Activated CD8-positive, alpha-beta memory T cell treated with anti-CD3 and anti-CD28 coated beads for 1 hour (primary cell): ENCODE data around the gene CDC25B.

Experiments
- DNase-seq, 2 donors: peaks; one replicate each; pipeline ENCODE4 v3.0.0-alpha.2; 2020; ENCODE audit warnings: low read depth in 1 of 2; ENCODE audit errors: extremely low read depth in 1 of 2

The CDC25B gene

DNA sequence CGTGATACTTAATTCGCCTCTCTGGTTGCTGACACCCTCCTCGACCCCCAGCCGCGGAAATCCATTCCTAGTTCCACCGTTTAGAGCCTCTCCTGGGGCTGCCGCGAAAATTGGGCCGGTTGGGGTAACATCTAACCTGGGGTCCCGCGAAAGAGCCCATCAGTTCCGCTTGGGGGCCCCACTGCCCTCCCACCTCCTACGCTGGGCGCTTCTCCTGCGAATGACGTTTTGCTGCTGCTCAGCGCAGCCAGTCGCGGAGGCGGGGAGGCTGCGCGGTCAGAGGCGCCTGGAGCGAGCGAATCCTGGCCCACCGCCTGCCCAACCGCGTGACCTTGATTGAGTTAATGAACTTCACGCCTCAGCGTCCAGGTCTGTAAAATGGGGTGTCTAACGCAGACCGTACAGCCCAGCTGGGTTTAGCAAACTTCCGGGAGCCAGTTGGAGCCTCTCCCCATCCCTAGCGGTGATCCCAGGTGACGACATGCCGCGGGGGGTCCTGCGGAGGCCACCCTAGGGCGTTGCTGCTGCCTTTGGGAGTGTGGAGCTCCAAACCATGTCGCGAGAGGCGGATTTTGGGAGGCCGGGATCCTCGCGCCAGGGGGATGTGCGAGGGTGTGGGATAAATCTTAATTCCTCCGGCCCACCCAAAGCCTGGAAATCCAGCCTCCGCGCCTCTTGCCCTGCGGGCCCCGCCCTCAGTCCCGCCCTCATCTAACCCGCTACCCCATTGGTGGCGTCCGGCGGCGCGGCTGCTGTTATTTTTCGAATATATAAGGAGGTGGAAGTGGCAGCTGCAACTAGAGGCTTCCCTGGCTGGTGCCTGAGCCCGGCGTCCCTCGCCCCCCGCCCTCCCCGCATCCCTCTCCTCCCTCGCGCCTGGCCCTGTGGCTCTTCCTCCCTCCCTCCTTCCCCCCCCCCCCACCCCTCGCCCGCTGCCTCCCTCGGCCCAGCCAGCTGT, at the start of gene CDC25B:
CDC25B (plus strand) TSS at position 800 of the 958 bp plus-strand sequence. CDS start 222 bp downstream, outside the sequence.
- DNase-seq: peak; percentile 73 to 87

DNA sequence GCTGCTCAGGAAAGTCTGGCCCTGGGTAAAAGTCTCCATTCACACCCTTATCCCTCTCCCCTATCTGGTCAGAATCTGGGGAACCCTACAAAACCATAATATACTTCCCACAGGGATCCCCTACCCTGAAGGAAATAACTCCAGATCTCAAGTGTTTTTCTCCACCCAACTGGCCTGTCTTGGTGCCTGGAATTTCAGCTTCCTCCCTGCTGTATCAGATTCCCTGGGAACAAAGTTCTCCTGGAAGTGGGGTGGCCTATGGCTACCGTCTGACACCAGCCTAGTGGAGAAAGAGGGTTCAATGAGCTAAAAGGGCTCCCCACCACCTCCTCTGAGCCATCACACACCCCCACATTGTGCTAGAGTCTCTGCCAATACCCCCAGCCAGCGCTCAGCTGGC, 48.6 kb upstream of the CDC25B start:
- no peak for DNase-seq

DNA sequence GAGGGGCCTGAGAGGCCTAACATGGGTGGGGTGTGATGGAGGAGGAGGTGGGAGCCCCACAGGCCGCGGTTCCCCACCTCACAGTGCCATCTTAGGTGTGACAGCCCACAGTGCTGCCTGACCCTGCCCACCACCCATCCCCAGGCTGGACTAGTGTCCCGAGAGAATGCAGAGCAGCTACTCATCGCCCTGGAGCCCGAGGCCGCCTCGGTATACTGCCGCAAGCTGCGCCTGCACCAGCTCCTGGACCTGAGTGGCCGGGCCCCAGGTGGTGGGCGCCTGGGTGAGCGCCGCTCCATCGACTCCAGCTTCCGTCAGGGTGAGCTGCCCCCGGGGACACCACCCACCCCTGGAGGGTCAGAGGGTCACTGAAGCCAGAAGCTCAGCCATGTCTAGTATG, 48.0 kb upstream of the CDC25B start:
- DNase-seq: no peak

DNA sequence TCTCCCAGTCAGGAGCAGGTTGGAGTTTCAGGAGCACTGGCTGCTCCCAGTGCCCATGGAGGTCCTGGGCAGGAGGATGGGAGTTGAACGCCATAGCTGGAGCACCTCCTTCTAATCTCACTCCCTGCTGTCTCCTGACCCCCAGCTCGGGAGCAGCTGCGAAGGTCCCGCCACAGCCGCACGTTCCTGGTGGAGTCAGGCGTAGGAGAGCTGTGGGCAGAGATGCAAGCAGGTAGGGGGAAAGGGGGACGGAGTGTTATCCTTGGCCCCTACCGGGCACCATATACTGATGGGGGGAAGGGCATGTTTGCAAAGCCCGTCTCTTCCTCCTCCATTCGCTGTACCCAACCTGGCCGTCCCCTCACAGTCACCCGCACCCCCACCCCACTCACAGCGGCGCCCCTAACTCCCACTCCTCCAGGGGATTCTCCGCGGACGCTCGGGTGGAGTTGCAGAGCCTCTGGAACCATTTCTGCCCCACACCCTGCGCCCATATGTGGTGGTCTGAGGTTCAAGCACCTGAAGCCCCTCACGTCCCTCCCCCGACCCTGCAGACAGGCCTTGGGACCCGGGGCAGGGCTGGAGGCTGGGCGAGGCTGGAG, 46.9 kb upstream of the CDC25B start:
- no peak for DNase-seq

DNA sequence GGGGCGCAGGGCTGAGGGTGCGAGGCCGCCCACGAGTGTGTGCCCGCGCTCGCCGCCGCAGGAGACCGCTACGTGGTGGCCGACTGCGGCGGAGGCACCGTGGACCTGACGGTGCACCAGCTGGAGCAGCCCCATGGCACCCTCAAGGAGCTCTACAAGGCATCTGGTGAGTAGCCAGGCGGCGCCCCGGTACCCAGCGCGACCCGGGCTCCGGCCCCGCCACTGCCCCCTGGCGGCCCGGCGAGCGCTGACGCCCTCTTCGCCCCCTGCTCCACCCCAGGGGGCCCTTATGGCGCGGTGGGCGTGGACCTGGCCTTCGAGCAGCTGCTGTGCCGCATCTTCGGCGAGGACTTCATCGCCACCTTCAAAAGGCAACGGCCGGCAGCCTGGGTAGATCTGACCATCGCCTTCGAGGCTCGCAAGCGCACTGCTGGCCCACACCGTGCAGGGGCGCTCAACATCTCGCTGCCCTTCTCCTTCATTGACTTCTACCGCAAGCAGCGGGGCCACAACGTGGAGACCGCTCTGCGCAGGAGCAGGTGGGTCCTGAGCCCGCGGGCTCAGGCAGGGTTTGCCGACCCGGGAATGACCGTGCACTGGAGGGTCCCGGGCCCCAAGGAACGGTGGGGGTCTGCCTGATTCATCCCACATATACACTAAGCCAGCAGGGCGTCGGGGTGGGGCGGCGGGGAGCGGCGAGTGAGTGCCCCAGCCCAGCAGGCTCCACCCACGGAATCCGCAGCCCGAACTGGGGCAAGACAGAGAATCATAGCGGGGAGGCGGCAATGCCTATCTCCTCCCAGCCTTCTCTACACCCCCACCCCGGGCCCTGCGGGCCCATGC, 46.2 kb upstream of the CDC25B start:
- DNase-seq: no peak

DNA sequence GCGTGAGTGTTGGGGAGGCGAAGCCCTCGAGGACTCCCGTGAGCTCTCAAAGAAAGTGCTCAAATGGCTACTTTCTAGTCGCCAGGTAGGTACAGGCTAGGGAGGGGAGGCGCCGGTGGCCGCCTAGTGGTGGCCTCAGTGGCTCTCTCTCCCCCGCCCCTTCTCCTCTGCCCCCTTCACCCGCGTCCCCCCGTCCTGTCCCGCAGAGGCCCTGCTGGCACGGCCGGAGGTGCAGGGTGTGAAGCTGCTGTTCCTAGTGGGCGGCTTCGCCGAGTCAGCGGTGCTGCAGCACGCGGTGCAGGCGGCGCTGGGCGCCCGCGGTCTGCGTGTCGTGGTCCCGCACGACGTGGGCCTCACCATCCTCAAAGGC, 44.8 kb upstream of the CDC25B start:
- no peak for DNase-seq

DNA sequence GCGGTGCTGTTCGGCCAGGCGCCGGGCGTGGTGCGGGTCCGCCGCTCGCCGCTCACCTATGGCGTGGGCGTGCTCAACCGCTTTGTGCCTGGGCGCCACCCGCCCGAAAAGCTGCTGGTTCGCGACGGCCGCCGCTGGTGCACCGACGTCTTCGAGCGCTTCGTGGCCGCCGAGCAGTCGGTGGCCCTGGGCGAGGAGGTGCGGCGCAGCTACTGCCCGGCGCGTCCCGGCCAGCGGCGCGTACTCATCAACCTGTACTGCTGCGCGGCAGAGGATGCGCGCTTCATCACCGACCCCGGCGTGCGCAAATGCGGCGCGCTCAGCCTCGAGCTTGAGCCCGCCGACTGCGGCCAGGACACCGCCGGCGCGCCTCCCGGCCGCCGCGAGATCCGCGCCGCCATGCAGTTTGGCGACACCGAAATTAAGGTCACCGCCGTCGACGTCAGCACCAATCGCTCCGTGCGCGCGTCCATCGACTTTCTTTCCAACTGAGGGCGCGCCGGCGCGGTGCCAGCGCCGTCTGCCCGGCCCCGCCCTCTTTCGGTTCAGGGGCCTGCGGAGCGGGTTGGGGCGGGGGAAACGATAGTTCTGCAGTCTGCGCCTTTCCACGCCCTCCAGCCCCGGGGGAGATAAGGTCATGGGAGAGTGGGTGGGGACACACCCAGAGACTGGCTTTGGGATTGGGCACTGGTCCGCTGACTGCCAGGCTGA, 44.3 kb upstream of the CDC25B start:
- peak in 1 of 2 donors; percentile 14 for DNase-seq

DNA sequence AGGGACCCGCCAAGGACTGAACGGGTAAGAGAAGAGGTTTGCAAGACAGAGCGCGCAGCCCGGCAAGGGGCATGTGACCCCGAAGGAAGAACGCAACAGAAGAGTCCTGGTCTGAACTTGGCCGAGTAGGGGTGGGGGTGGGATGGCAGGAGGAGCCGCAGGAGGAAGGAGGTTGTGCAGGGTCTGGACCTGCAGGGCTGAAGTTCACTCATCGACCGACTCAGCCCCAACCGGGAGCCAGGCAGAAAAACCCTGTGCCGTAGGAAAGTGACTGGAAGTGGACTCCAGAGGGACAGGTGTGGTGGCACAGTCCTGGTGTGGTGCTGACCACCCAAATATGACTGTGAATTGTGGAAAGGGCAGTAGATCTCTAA, 43.7 kb upstream of the CDC25B start:
- no peak for DNase-seq

DNA sequence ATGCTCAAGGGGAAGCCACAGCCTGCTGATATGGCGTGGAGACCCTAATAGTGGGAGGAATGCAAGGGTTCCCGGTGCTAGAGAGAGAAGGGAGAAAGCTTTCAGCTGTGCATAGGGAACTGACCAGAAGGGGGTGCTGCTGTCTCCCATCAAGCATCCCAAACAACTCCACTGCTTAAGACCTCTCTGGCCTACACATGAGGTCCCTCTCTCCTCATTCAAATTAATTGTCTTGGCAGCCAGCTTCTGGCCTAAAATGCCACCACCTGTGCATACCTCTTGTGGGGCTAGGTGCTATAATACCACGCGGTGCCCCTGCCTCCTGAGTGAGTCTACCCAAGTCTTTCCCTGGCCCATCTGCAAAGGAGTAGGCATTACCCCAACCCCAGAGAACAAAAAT, 43.0 kb upstream of the CDC25B start:
- DNase-seq: peak in 1 of 2 donors; percentile 33

DNA sequence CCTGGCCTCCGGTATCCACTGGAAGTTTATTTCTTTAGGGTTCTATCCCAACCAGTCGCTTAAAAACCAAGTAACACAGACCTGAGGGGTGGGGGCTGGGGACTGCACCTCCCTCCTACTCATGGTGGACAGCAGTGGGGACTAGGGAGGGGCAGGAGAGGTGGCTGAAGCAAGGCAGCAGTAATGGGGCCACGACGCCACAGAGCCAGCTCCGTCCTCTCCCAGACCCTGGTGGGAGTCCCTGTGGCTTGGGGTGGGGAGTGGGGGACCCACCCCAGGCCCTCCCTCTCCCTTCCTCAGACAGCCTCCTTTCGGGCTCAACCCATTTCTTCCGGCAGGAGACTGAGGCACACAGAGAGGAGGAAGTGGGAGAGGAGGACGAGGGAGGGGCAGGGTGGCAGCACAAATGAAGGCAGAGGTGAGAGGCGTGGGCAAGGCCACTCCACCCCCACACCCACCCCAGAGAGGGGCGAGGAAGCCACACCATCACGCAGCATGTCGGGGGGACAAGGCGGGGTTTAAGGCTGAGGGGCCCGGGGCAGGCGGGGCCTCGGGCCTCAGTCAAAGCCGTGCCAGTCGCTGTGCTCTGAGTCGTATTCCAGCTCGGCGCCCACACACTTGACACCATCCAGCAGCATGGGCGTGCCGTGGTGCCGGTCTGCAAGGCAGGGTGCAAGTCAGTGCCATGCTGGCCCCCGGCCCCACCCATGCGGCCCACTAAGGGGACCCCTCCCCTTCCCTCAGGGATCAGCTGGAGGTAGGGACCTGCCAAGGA, 42.4 kb upstream of the CDC25B start:
- DNase-seq: no peak

DNA sequence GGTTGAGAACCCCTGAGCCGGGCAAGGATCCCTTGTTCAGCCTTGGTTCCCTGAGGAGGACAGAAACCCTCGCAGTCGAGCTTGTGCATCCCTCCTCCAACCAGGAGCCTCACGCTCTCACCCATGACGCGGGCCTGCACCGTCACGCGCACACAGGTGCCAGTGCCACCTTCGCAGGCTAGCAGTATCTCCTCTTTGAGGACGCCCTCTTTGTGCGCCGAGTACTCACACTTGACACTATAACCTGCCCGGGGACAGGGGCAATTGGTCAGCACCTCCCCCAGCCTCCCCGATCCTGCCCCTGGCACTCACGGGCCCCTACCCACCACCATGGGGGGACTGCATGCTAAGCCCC, 41.9 kb upstream of the CDC25B start:
- no peak for DNase-seq

DNA sequence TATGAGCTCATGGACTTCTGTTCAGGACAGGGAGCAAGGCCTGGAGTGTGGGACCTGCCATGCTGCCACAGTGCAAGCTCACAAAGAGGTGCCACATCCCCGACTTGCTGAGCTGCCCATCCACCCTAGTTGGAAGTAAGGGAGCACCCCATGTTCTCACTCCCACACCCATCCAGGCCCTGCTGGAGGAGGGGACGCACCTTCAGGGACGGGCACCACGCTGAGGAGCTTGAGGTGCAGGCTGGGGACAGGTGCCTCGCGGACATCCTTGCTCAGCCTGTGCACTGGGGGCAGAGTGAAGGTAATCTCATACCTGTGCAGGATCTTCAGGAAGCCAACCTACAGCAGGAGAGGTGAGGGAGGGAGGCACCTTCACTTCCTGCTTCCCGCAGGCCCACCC, 40.8 kb upstream of the CDC25B start:
- DNase-seq: no peak

DNA sequence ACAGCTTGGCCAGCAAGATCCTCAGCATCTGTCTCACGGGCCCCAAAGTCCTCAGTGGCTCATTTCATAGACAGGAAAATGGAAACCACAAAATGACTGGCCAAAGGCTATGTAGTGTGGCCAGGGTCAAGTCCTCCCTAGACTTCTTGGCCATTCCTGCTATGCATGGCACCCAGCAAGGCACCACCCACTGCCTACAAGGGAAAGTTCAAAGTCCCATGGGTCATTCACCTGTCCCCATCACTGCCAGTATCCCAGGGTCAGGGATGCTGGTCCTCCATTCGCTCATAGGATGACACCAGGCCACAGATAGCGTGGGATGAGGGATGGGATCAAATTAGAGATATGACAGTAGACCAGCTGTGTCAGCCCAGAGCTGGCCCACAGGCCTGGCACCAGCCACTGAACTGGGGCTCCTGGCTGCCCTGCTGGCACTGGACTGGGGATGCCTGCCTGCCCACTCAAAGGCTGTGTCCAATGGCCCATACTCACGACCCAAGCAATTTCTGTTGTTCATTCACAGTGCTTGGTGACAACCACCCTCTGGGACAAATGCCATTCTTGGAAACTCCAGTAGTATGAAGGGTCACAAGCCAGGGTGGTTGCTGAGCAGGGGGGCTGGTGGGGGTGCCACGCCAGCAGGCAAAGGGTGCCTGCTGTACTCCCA, 40.2 kb upstream of the CDC25B start:
- DNase-seq: no peak

DNA sequence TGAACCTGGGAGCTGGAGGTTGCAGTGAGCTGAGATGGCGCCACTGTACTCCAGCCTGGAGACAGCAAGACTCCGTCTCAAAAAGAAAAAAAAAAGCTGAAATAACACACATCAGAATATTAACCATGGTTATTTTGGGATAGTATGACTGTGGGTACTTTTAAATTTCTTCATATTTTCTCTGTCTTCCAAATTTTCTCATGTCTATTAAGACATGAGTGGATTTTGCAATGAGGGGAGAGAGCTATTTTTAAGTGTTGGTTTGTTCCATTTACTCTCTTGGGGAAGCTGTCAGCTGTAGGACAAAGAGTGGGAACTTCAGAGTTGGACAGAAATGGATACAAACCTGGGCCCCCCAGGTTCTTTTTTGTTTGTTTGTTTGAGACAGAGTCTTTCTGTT, 38.8 kb upstream of the CDC25B start:
- no peak for DNase-seq

DNA sequence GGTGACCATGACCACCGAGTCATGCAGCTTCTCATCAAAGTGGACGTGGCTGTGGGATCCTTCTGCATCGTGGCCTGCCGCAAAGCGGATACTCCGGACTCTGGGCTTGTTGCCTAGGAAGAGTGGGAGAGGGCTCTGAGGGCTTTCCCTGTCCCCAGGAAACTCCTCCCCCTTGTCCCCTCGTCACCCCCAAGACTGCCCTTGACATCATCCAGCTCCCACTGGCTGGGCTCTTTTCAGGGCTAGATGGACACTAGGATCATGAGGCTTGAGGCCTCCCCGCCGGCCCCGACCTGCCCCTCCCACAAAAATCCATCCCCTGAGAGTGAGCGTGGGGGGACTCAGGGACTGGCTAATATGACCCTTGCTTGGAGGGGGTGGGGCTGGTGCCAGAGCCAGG, 37.5 kb upstream of the CDC25B start:
- DNase-seq: no peak

DNA sequence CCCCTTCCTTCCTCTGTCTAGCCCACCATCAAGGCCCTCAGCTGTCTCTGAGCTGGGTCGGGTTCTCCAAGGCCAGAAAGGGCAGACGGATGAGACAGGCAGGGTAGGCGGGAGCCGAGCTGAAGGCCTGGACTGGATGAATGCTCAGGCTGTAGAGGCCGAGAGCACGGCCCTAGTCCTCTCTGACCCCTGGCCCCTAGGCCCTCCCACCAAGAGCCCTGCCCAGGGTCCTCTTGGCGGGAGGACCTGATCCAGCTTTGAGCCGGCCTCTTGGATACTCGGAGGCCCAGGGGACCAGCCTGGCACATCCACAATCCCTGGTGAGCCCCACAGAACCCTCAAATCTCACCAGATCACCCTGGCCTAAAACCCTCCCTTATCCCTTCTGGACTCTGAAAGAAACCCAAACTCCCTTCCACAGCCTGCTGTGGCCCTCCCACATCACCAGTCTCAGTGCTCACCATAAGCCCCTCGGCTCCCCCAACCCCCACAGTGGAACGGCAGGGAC, 36.7 kb upstream of the CDC25B start:
- no peak for DNase-seq

DNA sequence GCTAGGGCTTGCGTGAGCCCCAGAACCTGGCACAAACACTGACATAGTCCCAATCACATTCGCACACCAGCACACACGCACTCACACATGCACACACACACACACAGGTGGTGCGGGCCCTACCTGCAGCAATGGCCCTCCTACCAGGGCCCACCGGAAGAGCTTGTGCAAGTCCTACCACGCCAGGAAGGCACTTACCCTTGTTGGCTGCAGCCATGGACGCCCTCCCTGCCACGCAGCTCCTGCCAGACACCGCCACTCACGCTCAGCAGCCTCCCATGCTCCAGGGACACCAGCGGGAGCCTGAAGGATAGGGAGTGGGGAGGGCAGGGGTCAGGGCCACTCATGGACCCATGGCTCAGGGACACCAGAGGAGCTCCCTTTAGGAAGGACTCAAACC, 36.2 kb upstream of the CDC25B start:
- DNase-seq: no peak

DNA sequence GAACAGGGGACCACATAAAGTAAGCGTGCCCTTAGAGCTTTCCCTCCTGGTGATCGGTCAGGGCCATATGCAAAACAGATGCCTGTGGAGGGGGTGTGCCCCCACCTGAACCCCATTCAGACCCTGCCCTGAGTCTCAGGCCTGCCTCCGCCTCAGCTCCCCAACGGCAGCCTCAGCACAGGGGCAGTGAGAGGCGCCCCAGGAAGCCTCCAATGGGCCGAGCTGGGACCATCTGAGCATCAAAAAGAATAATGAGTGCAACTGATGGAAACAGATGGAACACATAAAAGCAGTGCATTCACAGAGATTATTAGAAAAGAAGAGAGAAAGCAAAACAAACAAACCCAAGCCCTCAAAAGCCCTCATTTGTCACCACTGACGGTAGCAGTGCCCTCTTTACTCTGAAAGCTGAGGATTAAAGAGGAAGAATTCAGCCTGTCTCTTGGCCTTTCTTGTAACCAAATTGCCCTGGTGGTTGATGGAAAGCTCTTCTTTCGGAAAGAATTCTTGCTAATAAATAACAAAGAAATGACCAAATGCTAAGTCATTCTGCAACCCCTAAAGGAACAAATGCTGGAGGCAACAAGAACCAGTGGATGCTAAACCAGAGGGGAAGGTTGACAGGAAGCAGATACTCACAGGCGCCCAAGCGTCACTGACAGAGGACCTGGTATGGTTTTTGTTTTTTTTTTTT, 35.3 kb upstream of the CDC25B start:
- DNase-seq: no peak
